Prostate gland (tissue), 2 donors: ENCODE results near the gene AADACL3.

Source experiments
- CTCF ChIP-seq, 4 experiments: fragments of 200-600 bp in 2 of 4; fragments of 450-650 bp in 2 of 4; sonication (generic) in 2 of 4; IDR thresholded peaks; 1 replicate in 3 of 4; 2 replicates in 1 of 4; pipeline ENCODE4 v1.5.1; 2016 to 2019; ENCODE audit warnings: antibody characterized with exemption in 4 of 4, mild to moderate bottlenecking in 2 of 4, moderate library complexity in 2 of 4
- POLR2AphosphoS5 ChIP-seq: sonication (generic); formaldehyde crosslinking; IDR thresholded peaks from one replicate; pipeline ENCODE4 v1.6.1; 2017; ENCODE audit warnings: antibody characterized with exemption

- no peak for TF ChIP-seq POLR2AphosphoS5
- TF ChIP-seq CTCF (IDR thresholded peaks at IDR 0.05): no peak
These were observed 6.2 kb upstream of the AADACL3 start for GRCh38 chr1:12709696-12710095.
